HEK293 (cell line): ENCODE data around the gene KIRREL3.

Experiments used
- CTCF ChIA-PET: fragments of 350-600 bp; formaldehyde crosslinking; extraction: SDS; loops from one replicate; lab custom pipeline; 2021; ENCODE audit warnings: antibody characterized with exemption; lab: Yijun Ruan, JAX
- POLR2A ChIA-PET: fragments of 300-600 bp; formaldehyde crosslinking; extraction: SDS; loops from one replicate; lab custom pipeline; 2020; ENCODE audit warnings: antibody characterized with exemption, inconsistent platforms; lab: Yijun Ruan, JAX
- H3K27ac ChIP-seq: fragments of 200-500 bp; sonication (Bioruptor generic); 2 replicates; pipeline ENCODE4 v1.5.1; 2014; ENCODE audit warnings: low read depth, low read length, control low read depth, inconsistent platforms; ENCODE audit errors: extremely low read depth
- H3K36me3 ChIP-seq, 2 experiments: fragments of 200-500 bp in 1 of 2; sonication (Bioruptor generic) in 1 of 2; 1 replicate in 1 of 2; 2 replicates in 1 of 2; pipeline ENCODE4 v1.5.1; 2014 to 2017; ENCODE audit warnings: inconsistent platforms in 2 of 2, low read length in 2 of 2; ENCODE audit not compliant: control insufficient read depth in 2 of 2, insufficient read depth in 1 of 2
- H3K4me1 ChIP-seq: fragments of 200-500 bp; sonication (Bioruptor generic); 2 replicates; pipeline ENCODE4 v1.5.1; 2014; ENCODE audit warnings: mild to moderate bottlenecking, low read length, inconsistent platforms; ENCODE audit not compliant: control insufficient read depth, insufficient read depth
- H3K4me3 ChIP-seq: 2 replicates; pipeline ENCODE4 v1.5.1; 2011; ENCODE audit warnings: low read depth, mild to moderate bottlenecking, control low read depth, low read length, moderate library complexity
- H3K9me3 ChIP-seq: fragments of 200-500 bp; sonication (Bioruptor generic); 2 replicates; pipeline ENCODE4 v1.5.1; 2014; ENCODE audit warnings: low read depth, low read length, inconsistent platforms; ENCODE audit not compliant: control insufficient read depth, insufficient read depth
- CTCF ChIP-seq: fragments of 450-650 bp; formaldehyde crosslinking; IDR thresholded peaks from 2 replicates; pipeline ENCODE4 v1.5.1; 2016; ENCODE audit warnings: missing biosample characterization, missing genetic modification characterization
- GLIS1 ChIP-seq: fragments of 450-650 bp; formaldehyde crosslinking; IDR thresholded peaks from 2 replicates; pipeline ENCODE4 v1.5.1; 2016; ENCODE audit warnings: missing biosample characterization, missing genetic modification characterization
- KLF8 ChIP-seq: fragments of 450-650 bp; formaldehyde crosslinking; IDR thresholded peaks from 2 replicates; pipeline ENCODE4 v1.5.1; 2016; ENCODE audit warnings: missing biosample characterization, missing genetic modification characterization
- ZBTB20 ChIP-seq: fragments of 450-650 bp; formaldehyde crosslinking; IDR thresholded peaks from 2 replicates; pipeline ENCODE4 v1.5.1; 2016; ENCODE audit warnings: missing biosample characterization, missing genetic modification characterization
- ZEB2 ChIP-seq: fragments of 450-650 bp; formaldehyde crosslinking; IDR thresholded peaks from 2 replicates; pipeline ENCODE4 v1.5.1; 2016; ENCODE audit warnings: missing biosample characterization, missing genetic modification characterization
- ZIC2 ChIP-seq: fragments of 450-650 bp; formaldehyde crosslinking; IDR thresholded peaks from 2 replicates; pipeline ENCODE4 v1.5.1; 2016; ENCODE audit warnings: missing biosample characterization, missing genetic modification characterization
- ZNF335 ChIP-seq: fragments of 450-650 bp; formaldehyde crosslinking; conservative IDR thresholded peaks from 2 replicates; pipeline ENCODE4 v1.5.1; 2016; ENCODE audit warnings: missing biosample characterization, missing genetic modification characterization
- ZNF341 ChIP-seq: fragments of 450-650 bp; formaldehyde crosslinking; IDR thresholded peaks from 2 replicates; pipeline ENCODE4; 2016; ENCODE audit warnings: low read depth, missing biosample characterization, missing genetic modification characterization
- ZNF354C ChIP-seq: fragments of 450-650 bp; formaldehyde crosslinking; IDR thresholded peaks from 2 replicates; pipeline ENCODE4 v1.5.1; 2016; ENCODE audit warnings: missing biosample characterization, missing genetic modification characterization, low read depth, borderline replicate concordance
- ZNF366 ChIP-seq: fragments of 450-650 bp; formaldehyde crosslinking; conservative IDR thresholded peaks from 2 replicates; pipeline ENCODE4 v1.5.1; 2016; ENCODE audit warnings: missing biosample characterization, missing genetic modification characterization
- ZNF664 ChIP-seq: fragments of 450-650 bp; formaldehyde crosslinking; IDR thresholded peaks from 2 replicates; pipeline ENCODE4 v1.5.1; 2016; ENCODE audit warnings: missing biosample characterization, missing genetic modification characterization
- ZNF747 ChIP-seq: fragments of 450-650 bp; formaldehyde crosslinking; IDR thresholded peaks from 2 replicates; pipeline ENCODE4 v1.5.1; 2016; ENCODE audit warnings: missing biosample characterization, missing genetic modification characterization
- ZNF768 ChIP-seq: fragments of 450-650 bp; formaldehyde crosslinking; IDR thresholded peaks from 2 replicates; pipeline ENCODE4 v1.5.1; 2018; ENCODE audit warnings: missing biosample characterization, mild to moderate bottlenecking, missing genetic modification characterization
- ZNF777 ChIP-seq: fragments of 450-650 bp; formaldehyde crosslinking; IDR thresholded peaks from 2 replicates; pipeline ENCODE4 v1.5.1; 2017; ENCODE audit warnings: missing biosample characterization, missing genetic modification characterization, borderline replicate concordance
- ZNF785 ChIP-seq: fragments of 450-650 bp; formaldehyde crosslinking; IDR thresholded peaks from 2 replicates; pipeline ENCODE4 v1.5.1; 2016; ENCODE audit warnings: missing biosample characterization, missing genetic modification characterization
- TF ChIP-seq, protein P1 (sequence below): IDR thresholded peaks from 2 replicates; pipeline ENCODE4 v1.6.1; 2011; ENCODE audit warnings: mild to moderate bottlenecking, low read depth, low read length, borderline replicate concordance
- TF ChIP-seq, protein P2 (sequence below): fragments of 450-650 bp; formaldehyde crosslinking; IDR thresholded peaks from 2 replicates; pipeline ENCODE4 v1.5.0; 2017; ENCODE audit warnings: missing biosample characterization, missing genetic modification characterization, borderline replicate concordance

The KIRREL3 gene

DNA sequence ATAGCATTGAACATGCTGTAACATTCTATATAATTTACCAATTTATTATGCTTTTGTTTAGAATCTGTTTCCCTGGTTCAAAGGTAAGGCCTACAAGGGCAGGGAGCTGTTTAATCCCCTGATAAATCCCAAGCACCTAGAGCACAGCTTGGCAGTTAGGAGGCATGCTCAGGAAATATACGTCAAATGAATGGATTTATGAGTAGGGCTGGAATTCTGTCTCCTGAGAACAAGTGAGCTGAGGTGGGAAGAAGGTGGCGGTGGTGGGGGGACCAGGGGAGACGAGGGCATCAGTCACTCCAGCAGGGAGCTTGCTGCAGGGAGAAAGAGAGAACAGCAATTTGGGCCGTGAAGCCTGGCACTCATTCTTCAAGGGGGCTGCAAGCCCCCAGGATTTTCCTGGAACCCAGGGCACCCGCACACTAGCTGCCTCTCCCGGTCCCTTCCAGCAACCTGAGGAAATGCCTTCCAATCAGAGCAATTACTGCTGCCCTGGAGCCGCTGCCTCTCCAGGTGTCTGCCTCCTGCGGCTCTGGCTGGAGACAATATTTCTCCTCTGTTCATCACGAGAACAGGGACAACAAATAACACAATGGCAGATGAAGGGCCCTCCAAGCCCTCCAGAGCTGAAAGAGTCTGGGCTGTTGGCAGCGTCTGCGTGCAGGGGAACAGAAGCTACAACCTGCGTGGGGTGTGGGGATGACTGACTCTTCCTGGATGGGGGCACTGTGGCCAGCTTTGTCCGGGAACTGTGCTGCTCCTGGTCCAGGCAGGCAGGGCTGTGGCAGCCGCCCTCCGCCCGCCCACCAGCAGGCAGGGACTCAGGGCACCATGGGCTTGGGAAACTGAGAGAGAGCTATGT, 411.7 kb downstream of the KIRREL3 start:
- Histone ChIP-seq H3K4me3 (no peak overlapping the region), H3K27ac (no peak overlapping the region), H3K36me3 (no peaks in the 10 kb centered on the region), H3K9me3 (no peaks in the 10 kb centered on the region), H3K4me1 (peaks cover 9% of the 10 kb centered on the region)
- ChIA-PET CTCF (no interaction called here), POLR2A (no interaction called here)
- TF ChIP-seq ZNF366 (tag by site-specific recombination) (no peak), ZIC2 (tag by site-specific recombination) (peak; percentile 49), GLIS1 (tag by site-specific recombination) (peak; percentile 74)
- TF ChIP-seq, protein P1, sequence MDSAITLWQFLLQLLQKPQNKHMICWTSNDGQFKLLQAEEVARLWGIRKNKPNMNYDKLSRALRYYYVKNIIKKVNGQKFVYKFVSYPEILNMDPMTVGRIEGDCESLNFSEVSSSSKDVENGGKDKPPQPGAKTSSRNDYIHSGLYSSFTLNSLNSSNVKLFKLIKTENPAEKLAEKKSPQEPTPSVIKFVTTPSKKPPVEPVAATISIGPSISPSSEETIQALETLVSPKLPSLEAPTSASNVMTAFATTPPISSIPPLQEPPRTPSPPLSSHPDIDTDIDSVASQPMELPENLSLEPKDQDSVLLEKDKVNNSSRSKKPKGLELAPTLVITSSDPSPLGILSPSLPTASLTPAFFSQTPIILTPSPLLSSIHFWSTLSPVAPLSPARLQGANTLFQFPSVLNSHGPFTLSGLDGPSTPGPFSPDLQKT, result no peak

DNA sequence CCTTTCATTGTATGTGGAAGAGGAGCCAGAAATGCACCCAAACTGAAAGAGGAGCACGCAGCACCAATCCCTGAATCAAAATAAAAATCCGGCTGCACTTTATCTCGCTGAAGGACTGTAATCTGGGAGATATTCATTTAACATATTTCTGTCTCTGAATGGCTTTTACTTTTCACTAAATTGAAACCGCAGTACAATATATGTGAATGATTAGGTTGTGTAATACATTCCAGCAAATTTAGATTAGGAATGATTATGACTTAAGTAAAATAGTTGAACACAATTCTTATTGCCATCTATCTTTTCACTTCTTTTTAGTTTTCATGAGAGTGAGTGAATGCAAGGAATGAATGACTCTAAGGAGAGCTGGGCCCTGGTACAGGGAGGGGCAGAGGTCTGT, 413.0 kb downstream of the KIRREL3 start:
- ChIA-PET CTCF (interaction anchor here (0.5 to 0.6 kb wide), 2 partner anchors 176 to 405 kb away, joined by 3 read pairs; no protein-coding TSS in a partner anchor), POLR2A (no interaction called here)
- Histone ChIP-seq H3K9me3 (no peaks in the 10 kb centered on the region), H3K27ac (no peak overlapping the region), H3K36me3 (no peaks in the 10 kb centered on the region), H3K4me1 (peaks cover 9% of the 10 kb centered on the region), H3K4me3 (no peak overlapping the region)
- TF ChIP-seq, protein P2, sequence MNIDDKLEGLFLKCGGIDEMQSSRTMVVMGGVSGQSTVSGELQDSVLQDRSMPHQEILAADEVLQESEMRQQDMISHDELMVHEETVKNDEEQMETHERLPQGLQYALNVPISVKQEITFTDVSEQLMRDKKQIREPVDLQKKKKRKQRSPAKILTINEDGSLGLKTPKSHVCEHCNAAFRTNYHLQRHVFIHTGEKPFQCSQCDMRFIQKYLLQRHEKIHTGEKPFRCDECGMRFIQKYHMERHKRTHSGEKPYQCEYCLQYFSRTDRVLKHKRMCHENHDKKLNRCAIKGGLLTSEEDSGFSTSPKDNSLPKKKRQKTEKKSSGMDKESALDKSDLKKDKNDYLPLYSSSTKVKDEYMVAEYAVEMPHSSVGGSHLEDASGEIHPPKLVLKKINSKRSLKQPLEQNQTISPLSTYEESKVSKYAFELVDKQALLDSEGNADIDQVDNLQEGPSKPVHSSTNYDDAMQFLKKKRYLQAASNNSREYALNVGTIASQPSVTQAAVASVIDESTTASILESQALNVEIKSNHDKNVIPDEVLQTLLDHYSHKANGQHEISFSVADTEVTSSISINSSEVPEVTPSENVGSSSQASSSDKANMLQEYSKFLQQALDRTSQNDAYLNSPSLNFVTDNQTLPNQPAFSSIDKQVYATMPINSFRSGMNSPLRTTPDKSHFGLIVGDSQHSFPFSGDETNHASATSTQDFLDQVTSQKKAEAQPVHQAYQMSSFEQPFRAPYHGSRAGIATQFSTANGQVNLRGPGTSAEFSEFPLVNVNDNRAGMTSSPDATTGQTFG, result no peak
- TF ChIP-seq ZNF354C (no peak), CTCF (tag by site-specific recombination) (no peak), ZNF335 (tag by site-specific recombination) (no peak), ZNF747 (no peak), ZEB2 (tag by site-specific recombination) (no peak), ZNF664 (tag by site-specific recombination) (no peak), ZNF768 (no peak), KLF8 (tag by site-specific recombination) (no peak), ZNF777 (tag by site-specific recombination) (no peak), ZNF341 (no peak), ZNF785 (tag by site-specific recombination) (no peak), ZBTB20 (no peak)
